Nephron (organoid): Measurements from ENCODE around the gene KIF16B.

Experiments
- H3K27ac Mint-ChIP-seq, 3 experiments: 2 replicates each; pipeline ENCODE4 v1.8.0; 2020; ENCODE audit warnings: mixed read lengths in 3 of 3, mild to moderate bottlenecking in 2 of 3, moderate library complexity in 1 of 3
- H3K27me3 Mint-ChIP-seq: 2 replicates; pipeline ENCODE4 v1.8.0; 2021; ENCODE audit warnings: low read depth, mild to moderate bottlenecking, moderate library complexity, mixed read lengths
- H3K36me3 Mint-ChIP-seq: 2 replicates; pipeline ENCODE4 v1.8.0; 2020; ENCODE audit warnings: low read depth, mixed read lengths
- H3K4me1 Mint-ChIP-seq: 2 replicates; pipeline ENCODE4 v1.8.0; 2020; ENCODE audit warnings: mixed read lengths
- H3K4me3 Mint-ChIP-seq, 3 experiments: 2 replicates each; pipeline ENCODE4 v1.8.0; 2020; ENCODE audit warnings: mild to moderate bottlenecking in 3 of 3, mixed read lengths in 3 of 3, moderate library complexity in 2 of 3
- H3K9me3 Mint-ChIP-seq: 2 replicates; pipeline ENCODE4 v1.8.0; 2020; ENCODE audit warnings: mixed read lengths
- CTCF ChIP-seq, 3 experiments: fragments of 200-600 bp; sonication (generic); IDR thresholded peaks; one replicate each; pipeline ENCODE4 v1.5.0; 2021; ENCODE audit warnings: antibody characterized with exemption in 3 of 3; ENCODE audit not compliant: unreplicated experiment in 3 of 3

The KIF16B gene

GRCh38 chr20:16349523-16350260 is 223.6 kb downstream of the KIF16B start:
- H3K4me3 Mint-ChIP-seq, result no peak overlapping the region
- H3K36me3 Mint-ChIP-seq, result peaks cover 4% of the 10 kb centered on the region
- no peaks in the 10 kb centered on the region for H3K27me3 Mint-ChIP-seq
- peak overlapping the region in 2 of 3 experiments; percentile 54 to 62 for H3K27ac Mint-ChIP-seq
- no peaks in the 10 kb centered on the region for H3K9me3 Mint-ChIP-seq
- no peak for TF ChIP-seq CTCF (IDR thresholded peaks at IDR 0.05; ENCODE audit: unreplicated experiment in 3 of 3)
- H3K4me1 Mint-ChIP-seq, result peaks cover 28% of the 10 kb centered on the region

- Mint-ChIP-seq H3K4me1 (peaks cover 28% of the 10 kb centered on the region), H3K9me3 (no peaks in the 10 kb centered on the region), H3K27ac (no peak overlapping the region), H3K4me3 (no peak overlapping the region), H3K27me3 (no peaks in the 10 kb centered on the region), H3K36me3 (no peaks in the 10 kb centered on the region)
- no peak for TF ChIP-seq CTCF (IDR thresholded peaks at IDR 0.05; ENCODE audit: unreplicated experiment in 3 of 3)
These were observed 226.3 kb downstream of the KIF16B start for GRCh38 chr20:16346956-16347355.

GRCh38 chr20:16337707-16338106 is 235.5 kb downstream of the KIF16B start:
- Mint-ChIP-seq H3K9me3 (peaks cover 19% of the 10 kb centered on the region), H3K27me3 (no peaks in the 10 kb centered on the region), H3K4me1 (no peaks in the 10 kb centered on the region), H3K4me3 (no peak overlapping the region), H3K36me3 (peaks cover 37% of the 10 kb centered on the region), H3K27ac (no peak overlapping the region)
- TF ChIP-seq CTCF (IDR thresholded peaks at IDR 0.05; ENCODE audit: unreplicated experiment in 3 of 3), result no peak

- Mint-ChIP-seq H3K36me3 (peaks cover 65% of the 10 kb centered on the region), H3K27ac (no peak overlapping the region), H3K4me3 (no peak overlapping the region), H3K4me1 (peaks cover 8% of the 10 kb centered on the region), H3K9me3 (peaks cover 18% of the 10 kb centered on the region), H3K27me3 (no peaks in the 10 kb centered on the region)
- TF ChIP-seq CTCF (IDR thresholded peaks at IDR 0.05; ENCODE audit: unreplicated experiment in 3 of 3), result no peak
These were observed 245.6 kb downstream of the KIF16B start for GRCh38 chr20:16327606-16328005.

GRCh38 chr20:16321291-16321690 is 252.0 kb downstream of the KIF16B start:
- Mint-ChIP-seq H3K4me3 (no peak overlapping the region), H3K27me3 (no peaks in the 10 kb centered on the region), H3K9me3 (peaks cover 23% of the 10 kb centered on the region), H3K4me1 (no peaks in the 10 kb centered on the region), H3K27ac (no peak overlapping the region), H3K36me3 (peaks cover 38% of the 10 kb centered on the region)
- TF ChIP-seq CTCF (IDR thresholded peaks at IDR 0.05; ENCODE audit: unreplicated experiment in 3 of 3), result no peak
